WTC11 (cell line): ENCODE data around the gene ITPRIP. TPM values are rescaled to one million over a fixed set of nuclear protein-coding genes. Genes with fewer than 3 reads are reported as not detected.
A peak's percentile ranks its signal among the peaks of the same experiment; 100 is the strongest.

ENCODE experiments used
- ATAC-seq: fragments of 200-7000 bp; cut with Tn5 transposase; 2 replicates; pipeline ENCODE4 v1.10.0; 2021; ENCODE audit warnings: mild to moderate bottlenecking, moderate library complexity
- CTCF ChIA-PET: fragments of 300-600 bp; sonication (Branson Sonifier 250); formaldehyde crosslinking; loops from one replicate; lab custom pipeline; 2021; ENCODE audit warnings: antibody characterized with exemption; lab: Charles Lee
- POLR2A ChIA-PET: fragments of 350-600 bp; sonication (Branson Sonifier 250); formaldehyde crosslinking; loops from one replicate; lab custom pipeline; 2021; ENCODE audit warnings: antibody characterized with exemption; lab: Charles Lee
- DNase-seq: peaks from one replicate; pipeline ENCODE4 v3.0.0; 2021; ENCODE audit warnings: low spot score
- H3K27ac Mint-ChIP-seq: 2 replicates; pipeline ENCODE4 v1.8.0; 2021; ENCODE audit warnings: mixed read lengths
- H3K27me3 Mint-ChIP-seq: 2 replicates; pipeline ENCODE4 v1.8.0; 2021; ENCODE audit warnings: low read depth, mild to moderate bottlenecking, moderate library complexity, mixed read lengths
- H3K36me3 Mint-ChIP-seq: 2 replicates; pipeline ENCODE4 v1.8.0; 2021; ENCODE audit warnings: mixed read lengths
- H3K4me1 Mint-ChIP-seq: 2 replicates; pipeline ENCODE4 v1.8.0; 2022; ENCODE audit warnings: mixed read lengths
- H3K4me3 Mint-ChIP-seq: 2 replicates; pipeline ENCODE4 v1.8.0; 2021; ENCODE audit warnings: mild to moderate bottlenecking, moderate library complexity, mixed read lengths
- H3K9me3 Mint-ChIP-seq: 2 replicates; pipeline ENCODE4 v1.8.0; 2021; ENCODE audit warnings: mixed read lengths
- CBFB ChIP-seq: sonication (generic); formaldehyde crosslinking; IDR thresholded peaks from 2 replicates; pipeline ENCODE4 v1.8.1; 2022; ENCODE audit warnings: mild to moderate bottlenecking, low read depth, missing genetic modification reagents
- CTCF ChIP-seq: fragments of 200-600 bp; IDR thresholded peaks from 2 replicates; pipeline ENCODE4 v1.8.0; 2022; ENCODE audit warnings: antibody characterized with exemption
- ERG ChIP-seq: fragments of 250-450 bp; sonication (Bioruptor Pico); IDR thresholded peaks from 2 replicates; pipeline ENCODE4 v1.8.0; 2021; ENCODE audit warnings: mild to moderate bottlenecking
- FOXK1 ChIP-seq: sonication (generic); formaldehyde crosslinking; IDR thresholded peaks from 2 replicates; pipeline ENCODE4 v1.8.0; 2022; ENCODE audit warnings: mild to moderate bottlenecking, moderate library complexity, missing genetic modification reagents
- GTF2I ChIP-seq: fragments of 250-450 bp; sonication (Bioruptor Pico); conservative IDR thresholded peaks from 2 replicates; pipeline ENCODE4 v1.4.0; 2021; ENCODE audit warnings: mild to moderate bottlenecking
- HMGA2 ChIP-seq: fragments of 250-450 bp; sonication (Bioruptor Pico); IDR thresholded peaks from 2 replicates; pipeline ENCODE4 v1.4.0; 2021; ENCODE audit warnings: mild to moderate bottlenecking, moderate library complexity
- ZNF425 ChIP-seq: fragments of 250-450 bp; sonication (Bioruptor Pico); conservative IDR thresholded peaks from 2 replicates; pipeline ENCODE4 v1.9.0; 2021; ENCODE audit warnings: mild to moderate bottlenecking
- total RNA-seq: library from RNA; stranded (reverse); gene quantifications from 3 replicates; pipeline ENCODE4 v1.2.3, GENCODE V29; 2021
- TF ChIP-seq, protein P1 (sequence below): sonication (generic); formaldehyde crosslinking; IDR thresholded peaks from 2 replicates; pipeline ENCODE4 v1.8.0; 2022; ENCODE audit warnings: missing genetic modification reagents
- TF ChIP-seq, protein P2 (sequence below): sonication (generic); formaldehyde crosslinking; conservative IDR thresholded peaks from 2 replicates; pipeline ENCODE4 v1.8.1; 2023; ENCODE audit warnings: mild to moderate bottlenecking, low read depth, missing genetic modification reagents, moderate library complexity

ITPRIP gene
- total RNA-seq, 1 experiment from 2014 or later, result 16.8 TPM

DNA sequence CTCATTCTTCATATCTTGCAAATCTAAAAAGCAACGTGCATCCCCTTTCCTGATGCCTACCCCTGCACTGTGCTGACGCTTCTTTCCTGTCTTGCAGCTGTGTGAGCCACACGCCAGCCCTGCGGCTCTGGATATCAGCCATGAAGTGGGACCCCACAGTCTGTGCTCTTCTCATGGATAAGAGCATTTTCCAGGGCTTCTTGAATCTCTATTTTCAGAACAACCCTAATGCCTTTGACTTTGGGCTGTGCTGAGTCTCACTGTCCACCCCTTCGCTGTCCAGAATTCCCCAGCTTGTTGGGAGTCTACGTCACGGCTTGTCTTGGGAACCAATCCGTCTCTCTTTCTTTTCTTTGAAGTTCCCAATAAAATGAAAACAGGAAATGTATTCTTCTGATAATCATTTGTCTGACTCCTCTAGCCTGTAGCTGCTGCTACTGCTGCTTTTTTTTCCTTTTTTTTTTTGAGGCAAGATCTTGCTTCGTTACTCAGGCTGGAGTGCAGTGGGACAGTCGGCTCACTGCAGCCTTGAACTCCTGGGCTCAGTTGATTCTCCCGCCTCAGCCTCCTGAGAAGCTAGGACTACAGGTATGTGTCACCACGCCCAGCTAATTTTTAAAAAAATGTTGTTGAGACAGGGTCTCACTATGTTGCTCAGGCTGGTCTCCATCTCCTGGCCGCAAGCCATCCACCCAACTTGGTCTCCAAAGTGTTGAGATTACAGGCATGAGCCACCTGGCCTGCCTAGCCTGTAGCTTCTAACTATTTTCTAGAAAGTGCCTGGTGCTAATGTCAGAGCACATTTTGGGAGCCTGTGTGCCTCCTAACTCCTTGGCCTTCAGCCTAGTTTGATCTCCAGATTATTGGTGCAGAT lies 39.0 kb downstream of the ITPRIP start (continued):
- no peak for TF ChIP-seq FOXK1 (CRISPR knock-in tag)

GRCh38 chr10:104297697-104298660 lies 40.3 kb downstream of the ITPRIP start:
- Mint-ChIP-seq H3K9me3 (peaks cover 14% of the 10 kb centered on the region), H3K27ac (no peak overlapping the region), H3K27me3 (no peaks in the 10 kb centered on the region), H3K4me1 (peaks cover 14% of the 10 kb centered on the region), H3K36me3 (peaks cover 9% of the 10 kb centered on the region), H3K4me3 (no peak overlapping the region)
- peak; percentile 78 for TF ChIP-seq CTCF
- TF ChIP-seq CBFB (CRISPR knock-in tag), result no peak
- DNase-seq (peak; percentile 89), ATAC-seq (peak; percentile 98)
- ChIA-PET POLR2A (no interaction called here), CTCF (interaction anchor here (0.5 to 9.0 kb wide), 12 partner anchors 8 to 177 kb away, joined by 3 to 126 read pairs (median 7); partner anchors contain the start of genes CFAP58 and ITPRIP)

DNA sequence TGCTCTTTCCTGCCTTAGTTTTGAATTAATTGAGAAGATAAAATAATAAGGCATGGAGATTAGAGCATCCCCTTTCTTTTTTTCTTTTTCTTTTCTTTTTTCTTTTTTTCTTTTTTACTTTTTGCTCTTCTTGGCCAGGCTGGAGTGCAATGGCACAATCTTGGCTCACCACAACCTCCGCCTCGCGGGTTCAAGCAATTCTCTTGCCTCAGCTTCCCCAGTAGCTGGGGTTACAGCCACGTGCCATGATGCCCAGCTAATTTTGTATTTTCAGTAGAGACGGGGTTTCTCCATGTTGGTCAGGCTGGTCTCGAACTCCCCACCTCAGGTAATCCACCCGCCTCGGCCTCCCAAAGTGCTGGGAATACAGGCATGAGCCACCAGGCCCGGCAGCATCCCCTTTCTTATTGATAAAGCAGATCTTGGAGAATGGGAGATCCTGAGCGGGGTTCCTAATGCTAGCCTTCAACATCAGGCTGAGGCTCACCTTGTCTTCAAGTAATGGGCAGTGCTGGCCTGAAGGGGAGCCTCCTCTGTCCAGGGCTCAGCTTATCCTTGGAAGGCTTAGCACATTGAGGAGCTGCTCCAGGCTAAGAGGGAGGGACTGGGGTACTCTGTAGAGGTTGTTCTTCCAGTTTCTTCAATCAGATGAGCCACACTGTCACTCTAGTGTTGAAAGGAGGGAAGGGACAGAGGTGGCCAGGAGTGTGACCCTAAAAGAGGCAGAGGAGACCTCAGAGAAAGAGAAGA lies 41.4 kb downstream of the ITPRIP start:
- Mint-ChIP-seq H3K27ac (no peak overlapping the region), H3K4me3 (no peak overlapping the region), H3K9me3 (peaks cover 4% of the 10 kb centered on the region), H3K36me3 (peaks cover under 1% of the 10 kb centered on the region; the same call in 1 of the 2 replicates), H3K27me3 (no peaks in the 10 kb centered on the region), H3K4me1 (peaks cover 22% of the 10 kb centered on the region)
- TF ChIP-seq HMGA2 (no peak), ZNF425 (CRISPR knock-in tag) (no peak)
- ChIA-PET POLR2A (interaction anchor here (0.6 kb wide), 1 partner anchor 15 kb away, joined by 3 read pairs; no protein-coding TSS in a partner anchor), CTCF (interaction anchor here (0.7 to 9.0 kb wide), 4 partner anchors 9 to 57 kb away, joined by 3 to 126 read pairs (median 20); partner anchors contain the start of gene CFAP58)
- DNase-seq (no peak), ATAC-seq (no peak)

DNA sequence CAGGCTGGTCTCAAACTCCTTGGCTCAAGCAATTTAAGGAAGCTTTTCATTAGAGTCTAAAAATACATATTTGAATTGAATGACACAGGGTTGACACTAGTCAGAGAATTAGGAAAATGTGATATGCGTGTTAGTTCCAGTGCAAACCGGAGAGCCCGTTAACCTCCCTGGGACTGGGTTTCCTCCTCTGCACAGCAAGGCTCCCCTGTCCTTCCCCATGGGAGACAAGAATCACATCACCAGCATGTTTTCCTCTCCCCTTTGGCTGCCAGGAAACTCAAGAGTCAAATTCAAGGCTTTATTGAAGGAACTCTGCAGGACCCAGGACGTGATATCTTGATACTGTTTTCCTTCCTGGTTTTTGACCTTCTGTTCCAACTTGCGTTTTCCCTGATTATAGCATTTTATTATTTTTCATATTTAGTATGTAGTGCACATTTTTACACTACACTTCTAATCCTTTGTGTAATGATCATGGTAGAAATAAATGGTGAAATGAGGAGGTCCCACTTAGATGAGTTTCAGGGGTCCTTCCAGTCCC lies 44.4 kb downstream of the ITPRIP start:
- CTCF ChIA-PET, result interaction anchor here (1.1 to 9.0 kb wide), 10 partner anchors 11 to 329 kb away, joined by 3 to 126 read pairs (median 12); partner anchors contain the start of genes CFAP58 and GSTO2
- DNase-seq (no peak), ATAC-seq (no peak)
- no peak overlapping the region for H3K4me3 Mint-ChIP-seq
- no peaks in the 10 kb centered on the region for H3K9me3 Mint-ChIP-seq
- POLR2A ChIA-PET, result no interaction called here
- peaks cover 29% of the 10 kb centered on the region for H3K4me1 Mint-ChIP-seq
- H3K36me3 Mint-ChIP-seq, result no peaks in the 10 kb centered on the region
- H3K27me3 Mint-ChIP-seq, result peaks cover 7% of the 10 kb centered on the region
- no peak overlapping the region for H3K27ac Mint-ChIP-seq
- TF ChIP-seq CBFB (CRISPR knock-in tag) (no peak), ERG (no peak), GTF2I (CRISPR knock-in tag) (no peak)
- TF ChIP-seq, protein P1, sequence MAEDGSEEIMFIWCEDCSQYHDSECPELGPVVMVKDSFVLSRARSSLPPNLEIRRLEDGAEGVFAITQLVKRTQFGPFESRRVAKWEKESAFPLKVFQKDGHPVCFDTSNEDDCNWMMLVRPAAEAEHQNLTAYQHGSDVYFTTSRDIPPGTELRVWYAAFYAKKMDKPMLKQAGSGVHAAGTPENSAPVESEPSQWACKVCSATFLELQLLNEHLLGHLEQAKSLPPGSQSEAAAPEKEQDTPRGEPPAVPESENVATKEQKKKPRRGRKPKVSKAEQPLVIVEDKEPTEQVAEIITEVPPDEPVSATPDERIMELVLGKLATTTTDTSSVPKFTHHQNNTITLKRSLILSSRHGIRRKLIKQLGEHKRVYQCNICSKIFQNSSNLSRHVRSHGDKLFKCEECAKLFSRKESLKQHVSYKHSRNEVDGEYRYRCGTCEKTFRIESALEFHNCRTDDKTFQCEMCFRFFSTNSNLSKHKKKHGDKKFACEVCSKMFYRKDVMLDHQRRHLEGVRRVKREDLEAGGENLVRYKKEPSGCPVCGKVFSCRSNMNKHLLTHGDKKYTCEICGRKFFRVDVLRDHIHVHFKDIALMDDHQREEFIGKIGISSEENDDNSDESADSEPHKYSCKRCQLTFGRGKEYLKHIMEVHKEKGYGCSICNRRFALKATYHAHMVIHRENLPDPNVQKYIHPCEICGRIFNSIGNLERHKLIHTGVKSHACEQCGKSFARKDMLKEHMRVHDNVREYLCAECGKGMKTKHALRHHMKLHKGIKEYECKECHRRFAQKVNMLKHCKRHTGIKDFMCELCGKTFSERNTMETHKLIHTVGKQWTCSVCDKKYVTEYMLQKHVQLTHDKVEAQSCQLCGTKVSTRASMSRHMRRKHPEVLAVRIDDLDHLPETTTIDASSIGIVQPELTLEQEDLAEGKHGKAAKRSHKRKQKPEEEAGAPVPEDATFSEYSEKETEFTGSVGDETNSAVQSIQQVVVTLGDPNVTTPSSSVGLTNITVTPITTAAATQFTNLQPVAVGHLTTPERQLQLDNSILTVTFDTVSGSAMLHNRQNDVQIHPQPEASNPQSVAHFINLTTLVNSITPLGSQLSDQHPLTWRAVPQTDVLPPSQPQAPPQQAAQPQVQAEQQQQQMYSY (CRISPR knock-in tag), result no peak
- TF ChIP-seq, protein P2, sequence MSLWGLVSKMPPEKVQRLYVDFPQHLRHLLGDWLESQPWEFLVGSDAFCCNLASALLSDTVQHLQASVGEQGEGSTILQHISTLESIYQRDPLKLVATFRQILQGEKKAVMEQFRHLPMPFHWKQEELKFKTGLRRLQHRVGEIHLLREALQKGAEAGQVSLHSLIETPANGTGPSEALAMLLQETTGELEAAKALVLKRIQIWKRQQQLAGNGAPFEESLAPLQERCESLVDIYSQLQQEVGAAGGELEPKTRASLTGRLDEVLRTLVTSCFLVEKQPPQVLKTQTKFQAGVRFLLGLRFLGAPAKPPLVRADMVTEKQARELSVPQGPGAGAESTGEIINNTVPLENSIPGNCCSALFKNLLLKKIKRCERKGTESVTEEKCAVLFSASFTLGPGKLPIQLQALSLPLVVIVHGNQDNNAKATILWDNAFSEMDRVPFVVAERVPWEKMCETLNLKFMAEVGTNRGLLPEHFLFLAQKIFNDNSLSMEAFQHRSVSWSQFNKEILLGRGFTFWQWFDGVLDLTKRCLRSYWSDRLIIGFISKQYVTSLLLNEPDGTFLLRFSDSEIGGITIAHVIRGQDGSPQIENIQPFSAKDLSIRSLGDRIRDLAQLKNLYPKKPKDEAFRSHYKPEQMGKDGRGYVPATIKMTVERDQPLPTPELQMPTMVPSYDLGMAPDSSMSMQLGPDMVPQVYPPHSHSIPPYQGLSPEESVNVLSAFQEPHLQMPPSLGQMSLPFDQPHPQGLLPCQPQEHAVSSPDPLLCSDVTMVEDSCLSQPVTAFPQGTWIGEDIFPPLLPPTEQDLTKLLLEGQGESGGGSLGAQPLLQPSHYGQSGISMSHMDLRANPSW (CRISPR knock-in tag), result no peak
